Stomach (tissue), 9 donors: ENCODE results near the gene LRRC8C. TPM values are rescaled to one million over a fixed set of nuclear protein-coding genes. Genes with fewer than 3 reads are reported as not detected.

Experiments
- DNase-seq, 2 donors: peaks; one replicate each; pipeline versions ENCODE4 v3.0.0 to v3.0.0-alpha.2; 2013 to 2019
- H3K27ac ChIP-seq, 5 donors: fragments of 200-600 bp in 4 of 5; sonication (generic) in 4 of 5; one replicate each; pipeline ENCODE4 v1.5.1; 2013 to 2019; ENCODE audit warnings: mild to moderate bottlenecking in 1 of 5, moderate library complexity in 1 of 5
- H3K27me3 ChIP-seq, 3 donors: fragments of 200-600 bp; sonication (generic); one replicate each; pipeline ENCODE4 v1.5.1; 2017 to 2019; ENCODE audit warnings: mixed run types in 1 of 3
- H3K36me3 ChIP-seq, 4 donors: fragments of 200-600 bp; sonication (generic); 1 replicate in 3 of 4; 2 replicates in 1 of 4; pipeline ENCODE4 v1.5.1; 2016 to 2019
- H3K4me1 ChIP-seq, 4 donors: fragments of 200-600 bp; sonication (generic); one replicate each; pipeline ENCODE4 v1.5.1; 2016 to 2019
- H3K4me3 ChIP-seq, 4 donors: fragments of 200-600 bp; sonication (generic) in 3 of 4; one replicate each; pipeline ENCODE4 v1.5.1; 2016 to 2019; ENCODE audit warnings: mild to moderate bottlenecking in 1 of 4
- H3K9me3 ChIP-seq, 4 donors: fragments of 200-600 bp; sonication (generic); one replicate each; pipeline ENCODE4 v1.5.1; 2016 to 2019
- CTCF ChIP-seq, 7 experiments: fragments of 450-650 bp in 4 of 7; fragments of 200-600 bp in 3 of 7; sonication (generic) in 3 of 7; IDR thresholded peaks; one replicate each; pipeline ENCODE4 v1.5.1; 2016 to 2019; ENCODE audit warnings: antibody characterized with exemption in 7 of 7, control low read depth in 2 of 7, mild to moderate bottlenecking in 1 of 7
- EP300 ChIP-seq: sonication (generic); formaldehyde crosslinking; IDR thresholded peaks from one replicate; pipeline ENCODE4 v1.6.1; 2017; ENCODE audit warnings: antibody characterized with exemption
- POLR2A ChIP-seq, 4 donors: fragments of 450-650 bp; IDR thresholded peaks; one replicate each; pipeline ENCODE4 v1.6.1; 2016; ENCODE audit warnings: antibody characterized with exemption in 4 of 4, control low read depth in 2 of 4, mild to moderate bottlenecking in 1 of 4, moderate library complexity in 1 of 4
- POLR2AphosphoS5 ChIP-seq, 3 donors: sonication (generic); formaldehyde crosslinking; IDR thresholded peaks; one replicate each; pipeline ENCODE4 v1.6.1; 2016; ENCODE audit warnings: antibody characterized with exemption in 3 of 3
- WGBS, 5 donors: extraction: QIAGEN DNeasy Blood & Tissue Kit in 3 of 5; methylation state at CpG; one replicate each; pipeline versions ENCODE4 v1.1.5 to v1.1.7; 2013 to 2018; 5-methylcytosine and 5-hydroxymethylcytosine counted together
- intact Hi-C: fragments of 100-400 bp; cut with DNase I; formaldehyde crosslinking; loops from one replicate; pipeline ENCODE4 v1.15.1; 2023; ENCODE audit warnings: low total_unique reads
- polyA plus RNA-seq, 3 donors: library from polyadenylated mRNA; stranded (reverse); fragments of 200-250 nt; gene quantifications; one replicate each; pipeline ENCODE4 v1.2.3, GENCODE V29; 2013
- small RNA-seq, 4 donors: library from RNA; depleted of rRNA; stranded (forward); fragments of <200 nt; gene quantifications; one replicate each; pipeline ENCODE3, GENCODE V24; 2016
- total RNA-seq, 5 donors: library from RNA; depleted of rRNA; stranded (reverse); fragments of >200 nt; gene quantifications; one replicate each; pipeline versions ENCODE4 v1.1.0 to v1.2.3, GENCODE V29; 2014 to 2016
- donor health status: healthy with polysubstance abuse.
- donor health status: Bipolar disorder and iron deficiency.
- donor health status: healthy.

LRRC8C gene
- total and polyA plus RNA-seq, 8 donors: 0.45 to 14.8 (median 1.4) TPM

DNA sequence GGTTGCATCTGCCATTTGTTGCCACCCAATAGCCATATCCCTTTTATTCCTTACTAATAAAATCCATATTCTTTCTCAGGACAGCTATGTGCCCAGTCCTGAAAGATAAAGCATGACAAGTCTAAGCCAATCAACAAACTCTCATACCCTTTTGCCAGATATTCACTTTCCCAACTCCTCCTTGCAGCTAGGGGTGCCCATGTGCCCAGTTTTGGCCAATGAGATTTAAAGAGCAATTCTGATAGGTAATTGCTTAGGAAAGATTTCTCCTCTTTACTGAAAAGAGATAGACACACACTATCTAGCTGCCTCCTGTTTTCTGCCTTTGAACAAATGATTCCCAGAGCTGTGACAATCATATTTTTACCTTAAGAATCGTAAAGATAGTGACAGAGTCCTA is 132.9 kb downstream of the LRRC8C start:
- no peak for TF ChIP-seq EP300
- no peak for TF ChIP-seq POLR2AphosphoS5 (IDR thresholded peaks at IDR 0.05)
- TF ChIP-seq POLR2A (IDR thresholded peaks at IDR 0.05): no peak
- TF ChIP-seq CTCF (IDR thresholded peaks at IDR 0.05): no peak
- Histone ChIP-seq H3K4me1 (peaks cover 5 to 24% (median 14%) of the 10 kb centered on the region in 4 donors), H3K27me3 (peaks cover 0 to 11% (median 0%) of the 10 kb centered on the region in 3 donors), H3K4me3 (no peak overlapping the region), H3K9me3 (no peaks in the 10 kb centered on the region), H3K27ac (no peak overlapping the region), H3K36me3 (no peaks in the 10 kb centered on the region)
- intact Hi-C loops: loop anchor here (10.0 kb wide), 1 partner anchor 281 kb away; no protein-coding TSS in a partner anchor
- WGBS, 5 donors: 41 to 80% (median 64%) methylated on average over 1 of the region's 1 CpG
- no peak for DNase-seq

DNA sequence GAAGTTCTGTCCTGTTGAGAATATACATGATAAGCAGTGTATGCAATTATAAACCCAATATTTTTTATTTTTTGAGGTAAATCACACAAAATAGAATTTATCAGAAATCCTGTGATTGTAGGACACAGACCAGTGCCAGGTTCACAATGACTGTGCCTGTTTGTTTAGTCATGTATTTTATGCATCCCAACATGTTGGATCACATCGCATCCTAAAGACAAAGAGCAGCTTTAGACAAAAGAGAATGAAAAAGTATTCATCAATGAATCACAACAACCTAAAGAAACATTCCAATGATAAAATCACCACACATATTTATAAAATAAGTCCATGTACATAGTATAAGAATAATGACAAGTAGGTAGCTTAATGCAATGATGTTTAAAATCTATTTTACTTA is 134.7 kb downstream of the LRRC8C start:
- Histone ChIP-seq H3K27ac (no peak overlapping the region), H3K4me1 (peaks cover 5 to 11% (median 9%) of the 10 kb centered on the region in 4 donors), H3K4me3 (no peak overlapping the region), H3K9me3 (no peaks in the 10 kb centered on the region), H3K27me3 (peaks cover 0 to 15% (median 0%) of the 10 kb centered on the region in 3 donors), H3K36me3 (no peaks in the 10 kb centered on the region)
- no peak for TF ChIP-seq POLR2A (IDR thresholded peaks at IDR 0.05)
- TF ChIP-seq POLR2AphosphoS5 (IDR thresholded peaks at IDR 0.05): no peak
- TF ChIP-seq CTCF (IDR thresholded peaks at IDR 0.05): no peak
- TF ChIP-seq EP300: no peak
- no peak for DNase-seq
- WGBS, 5 donors: 83 to 95% (median 93%) methylated on average over 1 of the region's 1 CpG
- intact Hi-C loops: loop anchor here (10.0 kb wide), 1 partner anchor 283 kb away; no protein-coding TSS in a partner anchor

Small RNA genes lying within 50 kb of the gene (small RNA-seq; reads per million reads assigned to genes)
- 0 reads per million in 4 donors for gene AC093423.1

Other genes starting within 250 kb of the LRRC8C start
- gene LRRC8B, start 108.3 kb upstream of the LRRC8C start, total RNA-seq: 10 to 100 TPM in 4 of 5 donors, 1 to 10 TPM in 1; 1.2 to 27.4 (median 15.2) TPM
- gene LRRC8B, start 108.3 kb upstream of the LRRC8C start, polyA plus RNA-seq: 1 to 10 TPM; 1.4 to 1.8 (median 1.6) TPM
- gene LRRC8D, start 187.9 kb downstream of the LRRC8C start, total RNA-seq: 10 to 100 TPM in 2 of 5 donors, 1 to 10 TPM in 2, under 1 TPM in 1; under 0.01 to 13.8 (median 10.0) TPM
- gene LRRC8D, start 187.9 kb downstream of the LRRC8C start, polyA plus RNA-seq: 1 to 10 TPM; 2.9 to 6.4 (median 3.7) TPM